GM19351 (cell line): Measurements from ENCODE around the gene MLXIP.
"Not testable (repeated sequence)": the region's sequence is repeated elsewhere in the genome, so short reads cannot be mapped to it uniquely, and the experiment has no call there.

Experiments used
- ATAC-seq: cut with Tn5 transposase; IDR thresholded peaks from one replicate; pipeline ENCODE4 v1.9.1; 2021; ENCODE audit warnings: mild to moderate bottlenecking, moderate library complexity; ENCODE audit not compliant: unreplicated experiment

Gene MLXIP

GRCh38 chr12:122174155-122174845 lies 95.7 kb downstream of the MLXIP start, which contains the start of gene IL31:
Gene IL31, minus strand, starts transcription at chr12:122174221. Its CDS starts 49 bp downstream, at chr12:122174172.
- ATAC-seq = no peak

- ATAC-seq = not testable (repeated sequence)
Observed at GRCh38 chr12:122176473-122176872, 97.9 kb downstream of the MLXIP start.

GRCh38 chr12:122182887-122183587 lies 104.5 kb downstream of the MLXIP start, which contains the start of gene LRRC43:
Gene LRRC43, plus strand, starts transcription at chr12:122183123. Its CDS starts 22 bp downstream, at chr12:122183145.
- no peak for ATAC-seq

GRCh38 chr12:122183588-122183940 lies 105.0 kb downstream of the MLXIP start:
- ATAC-seq = no peak

- ATAC-seq = no peak
Observed at GRCh38 chr12:122184517-122184916, 106.0 kb downstream of the MLXIP start.

- ATAC-seq = no peak
Observed at GRCh38 chr12:122185079-122185478, 106.5 kb downstream of the MLXIP start.

GRCh38 chr12:122185494-122186082 lies 107.0 kb downstream of the MLXIP start:
- ATAC-seq = no peak

GRCh38 chr12:122187466-122187865 lies 108.9 kb downstream of the MLXIP start:
- no peak for ATAC-seq

GRCh38 chr12:122189626-122190475 lies 111.3 kb downstream of the MLXIP start:
- no peak for ATAC-seq

- no peak for ATAC-seq
Observed at GRCh38 chr12:122190842-122191668, 112.5 kb downstream of the MLXIP start.

- ATAC-seq = no peak
Observed at GRCh38 chr12:122192441-122192840, 113.9 kb downstream of the MLXIP start.

GRCh38 chr12:122194804-122195203 lies 116.2 kb downstream of the MLXIP start:
- ATAC-seq = no peak

GRCh38 chr12:122195405-122195804 lies 116.8 kb downstream of the MLXIP start:
- no peak for ATAC-seq
